H1 (cell line): ENCODE measurements around the gene WNK2. TPM values are rescaled to one million over a fixed set of nuclear protein-coding genes. Genes with fewer than 3 reads are reported as not detected.

ENCODE experiments used
- CTCF ChIA-PET: fragments of 300-600 bp; sonication (Branson Sonifier 250); formaldehyde crosslinking; loops from one replicate; lab custom pipeline; 2021; ENCODE audit not compliant: partially characterized antibody; lab: Charles Lee
- POLR2A ChIA-PET: fragments of 300-600 bp; sonication (Branson Sonifier 250); formaldehyde crosslinking; loops from one replicate; lab custom pipeline; 2021; ENCODE audit warnings: inconsistent platforms; ENCODE audit not compliant: partially characterized antibody; lab: Charles Lee
- DNase-seq, 2 experiments: peaks; one replicate each; pipeline versions ENCODE4 v3.0.0 to v3.0.0-alpha.2; 2010 to 2022; ENCODE audit warnings: low spot score in 2 of 2, low read depth in 1 of 2, mixed read lengths in 1 of 2
- FAIRE-seq: peaks from 2 replicates; lab custom pipeline; 2011; peaks lifted over from hg19 to GRCh38; lab: Jason Lieb, UNC
- H2AFZ ChIP-seq: 2 replicates; pipeline ENCODE4 v1.8.1; 2012; ENCODE audit warnings: low read length, inconsistent platforms
- H2AK5ac ChIP-seq: 2 replicates; pipeline ENCODE4 v1.6.1; 2013; ENCODE audit warnings: low read depth, low read length
- H2BK120ac ChIP-seq: replicated peaks from 2 replicates; pipeline ENCODE3; 2013; ENCODE audit warnings: low read depth, low read length, inconsistent platforms
- H2BK12ac ChIP-seq: 2 replicates; pipeline ENCODE4 v1.6.1; 2013; ENCODE audit warnings: low read depth, low read length
- H2BK15ac ChIP-seq: 2 replicates; pipeline ENCODE4 v1.6.1; 2013; ENCODE audit warnings: low read length
- H2BK20ac ChIP-seq: 2 replicates; pipeline ENCODE4 v1.6.1; 2013; ENCODE audit warnings: low read length
- H2BK5ac ChIP-seq: 2 replicates; pipeline ENCODE4 v1.6.1; 2013; ENCODE audit warnings: low read depth, low read length
- H3K14ac ChIP-seq: 2 replicates; pipeline ENCODE4 v1.6.1; 2013; ENCODE audit warnings: inconsistent platforms; ENCODE audit not compliant: insufficient read length
- H3K18ac ChIP-seq: 2 replicates; pipeline ENCODE4 v1.6.1; 2013; ENCODE audit warnings: low read length; ENCODE audit errors: extremely low read depth
- H3K23ac ChIP-seq: 2 replicates; pipeline ENCODE4 v1.6.1; 2013; ENCODE audit warnings: inconsistent platforms; ENCODE audit not compliant: insufficient read length
- H3K23me2 ChIP-seq: 2 replicates; pipeline ENCODE4 v1.6.1; 2013; ENCODE audit warnings: low read depth, low read length
- H3K27ac ChIP-seq: 2 replicates; pipeline ENCODE4 v1.6.1; 2011; ENCODE audit warnings: low read depth, low read length, inconsistent platforms
- H3K27me3 ChIP-seq, 4 experiments: replicated peaks in 1 of 4; 1 replicate in 1 of 4; 2 replicates in 3 of 4; pipeline versions ENCODE4 v1.6.1 to v1.8.1; 2011 to 2013; ENCODE audit warnings: low read length in 3 of 4, mild to moderate bottlenecking in 3 of 4, inconsistent platforms in 2 of 4, mixed read lengths in 2 of 4, moderate library complexity in 1 of 4; ENCODE audit not compliant: control insufficient read depth in 3 of 4, insufficient read depth in 3 of 4; ENCODE audit errors: extremely low read depth in 1 of 4
- H3K36me3 ChIP-seq, 4 experiments: 2 replicates each; pipeline versions ENCODE4 v1.6.1 to v1.8.1; 2011 to 2013; ENCODE audit warnings: mild to moderate bottlenecking in 4 of 4, low read length in 3 of 4, moderate library complexity in 2 of 4, control low read depth in 1 of 4, inconsistent platforms in 1 of 4; ENCODE audit not compliant: insufficient read depth in 4 of 4, control insufficient read depth in 2 of 4
- H3K4ac ChIP-seq: replicated peaks from 2 replicates; pipeline ENCODE3; 2013; ENCODE audit warnings: low read length, low read depth, mixed read lengths, inconsistent platforms; ENCODE audit not compliant: insufficient read length
- H3K4me1 ChIP-seq, 4 experiments: replicated peaks in 1 of 4; 1 replicate in 1 of 4; 2 replicates in 3 of 4; pipeline versions ENCODE4 v1.6.1 to v1.8.1; 2011 to 2013; ENCODE audit warnings: low read length in 3 of 4, inconsistent platforms in 2 of 4, mixed read lengths in 1 of 4; ENCODE audit not compliant: insufficient read depth in 4 of 4, control insufficient read depth in 3 of 4
- H3K4me2 ChIP-seq, 2 experiments: 2 replicates each; pipeline versions ENCODE4 v1.6.1 to v1.8.1; 2011 to 2013; ENCODE audit warnings: low read depth in 2 of 2, low read length in 2 of 2, control low read depth in 1 of 2, inconsistent platforms in 1 of 2, mild to moderate bottlenecking in 1 of 2; ENCODE audit not compliant: insufficient read depth in 1 of 2
- H3K4me3 ChIP-seq, 4 experiments: fragments of 200-600, 300-600 bp in 1 of 4; sonication (generic), shearing (Covaris generic), sonication (Bioruptor Twin) in 1 of 4; 2 replicates each; pipeline versions ENCODE4 v1.5.1 to v1.8.1; 2011 to 2016; ENCODE audit warnings: low read length in 4 of 4, low read depth in 3 of 4, control low read depth in 2 of 4, inconsistent platforms in 2 of 4, mild to moderate bottlenecking in 2 of 4, mixed read lengths in 1 of 4, moderate library complexity in 1 of 4; ENCODE audit not compliant: insufficient read depth in 2 of 4; ENCODE audit errors: extremely low read depth in 1 of 4
- H3K56ac ChIP-seq: replicated peaks from 2 replicates; pipeline ENCODE3; 2013; ENCODE audit warnings: low read depth, mild to moderate bottlenecking, mixed read lengths, low read length, inconsistent platforms; ENCODE audit not compliant: insufficient read length
- H3K79me1 ChIP-seq: 2 replicates; pipeline ENCODE4 v1.6.1; 2013; ENCODE audit warnings: low read depth, low read length, control low read depth
- H3K79me2 ChIP-seq, 2 experiments: 2 replicates each; pipeline versions ENCODE4 v1.6.1 to v1.8.1; 2012 to 2013; ENCODE audit warnings: low read length in 2 of 2, mild to moderate bottlenecking in 2 of 2, inconsistent platforms in 1 of 2; ENCODE audit not compliant: insufficient read depth in 2 of 2, control insufficient read depth in 1 of 2
- H3K9ac ChIP-seq, 4 experiments: replicated peaks in 1 of 4; 1 replicate in 1 of 4; 2 replicates in 3 of 4; pipeline versions ENCODE4 v1.6.1 to v1.8.1; 2011 to 2013; ENCODE audit warnings: low read depth in 3 of 4, low read length in 3 of 4, control low read depth in 2 of 4, mild to moderate bottlenecking in 2 of 4, moderate library complexity in 2 of 4, inconsistent platforms in 1 of 4; ENCODE audit errors: extremely low read depth in 1 of 4
- H3K9me3 ChIP-seq, 2 experiments: 2 replicates each; pipeline versions ENCODE4 v1.6.1 to v1.8.1; 2012 to 2013; ENCODE audit warnings: mild to moderate bottlenecking in 2 of 2, moderate library complexity in 2 of 2, control low read depth in 1 of 2, inconsistent platforms in 1 of 2, low read depth in 1 of 2, low read length in 1 of 2, mixed read lengths in 1 of 2; ENCODE audit not compliant: insufficient read depth in 2 of 2
- H4K20me1 ChIP-seq, 2 experiments: replicated peaks in 1 of 2; 2 replicates each; pipeline versions ENCODE3 to v1.8.1; 2011 to 2013; ENCODE audit warnings: inconsistent platforms in 2 of 2, low read length in 2 of 2, mild to moderate bottlenecking in 1 of 2; ENCODE audit not compliant: insufficient read depth in 2 of 2, control insufficient read depth in 1 of 2
- H4K5ac ChIP-seq: 2 replicates; pipeline ENCODE4 v1.6.1; 2013; ENCODE audit warnings: low read length, low read depth, mixed read lengths, inconsistent platforms; ENCODE audit not compliant: insufficient read length
- H4K8ac ChIP-seq: 2 replicates; pipeline ENCODE4 v1.8.0; 2013; ENCODE audit warnings: mild to moderate bottlenecking, moderate library complexity, low read length, inconsistent platforms; ENCODE audit not compliant: insufficient read depth; ENCODE audit errors: extremely low read depth
- H4K91ac ChIP-seq: replicated peaks from 2 replicates; pipeline ENCODE3; 2013; ENCODE audit warnings: low read length, mixed read lengths, inconsistent platforms; ENCODE audit not compliant: insufficient read length
- BACH1 ChIP-seq: IDR thresholded peaks from 2 replicates; pipeline ENCODE4 v1.6.1; 2012; ENCODE audit warnings: low read length, improper control_type of control experiment
- BRCA1 ChIP-seq: IDR thresholded peaks from 2 replicates; pipeline ENCODE4 v1.6.1; 2012; ENCODE audit warnings: low read depth, low read length, improper control_type of control experiment
- CEBPB ChIP-seq: IDR thresholded peaks from 2 replicates; pipeline ENCODE4 v1.6.1; 2012; ENCODE audit warnings: low read depth, low read length
- CHD2 ChIP-seq: IDR thresholded peaks from 2 replicates; pipeline ENCODE4 v1.6.1; 2012; ENCODE audit warnings: low read length, improper control_type of control experiment
- EP300 ChIP-seq, 2 experiments: IDR thresholded peaks; 1 replicate in 1 of 2; 2 replicates in 1 of 2; pipeline ENCODE4 v1.6.1; 2011 to 2012; ENCODE audit warnings: low read depth in 2 of 2, low read length in 2 of 2, mild to moderate bottlenecking in 2 of 2, borderline replicate concordance in 1 of 2, inconsistent platforms in 1 of 2, moderate library complexity in 1 of 2
- HDAC6 ChIP-seq: IDR thresholded peaks from one replicate; pipeline ENCODE4 v1.7.1; 2012; ENCODE audit warnings: low read depth, mild to moderate bottlenecking, inconsistent platforms, low read length, moderate library complexity
- JUND ChIP-seq: IDR thresholded peaks from 2 replicates; pipeline ENCODE4 v1.6.1; 2011; ENCODE audit warnings: mild to moderate bottlenecking, improper control_type of control experiment, low read length
- NRF1 ChIP-seq: IDR thresholded peaks from 2 replicates; pipeline ENCODE4 v1.6.1; 2011; ENCODE audit warnings: mild to moderate bottlenecking, low read depth, low read length, improper control_type of control experiment
- POU5F1 ChIP-seq: IDR thresholded peaks from 2 replicates; pipeline ENCODE4 v1.6.1; 2011; ENCODE audit warnings: low read depth, mild to moderate bottlenecking, low read length, moderate library complexity
- SIN3A ChIP-seq, 2 experiments: IDR thresholded peaks in 1 of 2; conservative IDR thresholded peaks in 1 of 2; 2 replicates each; pipeline ENCODE4 v1.6.1; 2011 to 2012; ENCODE audit warnings: low read length in 2 of 2, improper control_type of control experiment in 1 of 2, low read depth in 1 of 2, mild to moderate bottlenecking in 1 of 2
- SP1 ChIP-seq: IDR thresholded peaks from 2 replicates; pipeline ENCODE4 v1.6.1; 2011; ENCODE audit warnings: low read depth, low read length
- SP2 ChIP-seq: IDR thresholded peaks from 2 replicates; pipeline ENCODE4 v1.6.1; 2012; ENCODE audit warnings: mild to moderate bottlenecking, low read length, inconsistent platforms
- SRF ChIP-seq: IDR thresholded peaks from 2 replicates; pipeline ENCODE4 v1.6.1; 2011; ENCODE audit warnings: mild to moderate bottlenecking, low read depth, low read length, moderate library complexity
- TBP ChIP-seq: IDR thresholded peaks from 2 replicates; pipeline ENCODE4 v1.6.1; 2011; ENCODE audit warnings: low read depth, low read length, improper control_type of control experiment
- YY1 ChIP-seq: IDR thresholded peaks from 2 replicates; pipeline ENCODE4 v1.6.1; 2011; ENCODE audit warnings: low read depth, mild to moderate bottlenecking, low read length
- WGBS, 2 experiments: shearing (Covaris generic) in 1 of 2; methylation state at CpG; one replicate each; pipeline versions ENCODE4 v1.1.6 to v1.1.7; 2013 to 2015; ENCODE audit warnings: low lambda C conversion rate in 2 of 2, mixed read lengths in 2 of 2, inconsistent platforms in 1 of 2, low coverage in 1 of 2, missing lambda C conversion rate in 1 of 2; ENCODE audit not compliant: insufficient replicate concordance in 2 of 2, insufficient coverage in 1 of 2, insufficient read length in 1 of 2; ENCODE audit errors: extremely low coverage in 1 of 2, missing lambda C conversion rate in 1 of 2; 5-methylcytosine and 5-hydroxymethylcytosine counted together
- polyA plus RNA-seq, 7 experiments: library from polyadenylated mRNA; depleted of rRNA in 3 of 7; stranded (reverse) in 5 of 7; unstranded in 2 of 7; fragments of >200 nt in 5 of 7; fragments of 200-250 nt in 2 of 7; gene quantifications; 1 replicate in 5 of 7; 2 replicates in 1 of 7; 4 replicates in 1 of 7; pipeline versions ENCODE4 v1.2.1 to v1.2.3, GENCODE V29; 2011 to 2013; ENCODE audit warnings: missing spikeins in 2 of 7, mixed read lengths in 2 of 7
- total RNA-seq: library from RNA; stranded (reverse); fragmentation: NEBNext Ultra II Directional; extraction: Animal tissue kit (Norgen Biotek cat#: 25700); gene quantifications from 2 replicates; pipeline ENCODE4 v1.2.1, GENCODE V29; 2021

WNK2 gene
- total and polyA plus RNA-seq, 2 of the 8 experiments (the other 6 are each of a cell fraction or from before 2014, with no cell fraction given), result 12.0 to 87.2 TPM

- no peaks in the 10 kb centered on the region; a peak in 1 of 7 replicates for H3K4me1 ChIP-seq
- H2BK120ac ChIP-seq, result no peak overlapping the region
- no peaks in the 10 kb centered on the region for H3K27me3 ChIP-seq
- no peak overlapping the region for H3K4me2 ChIP-seq
- no peak overlapping the region for H2AFZ ChIP-seq
- ChIA-PET CTCF (interaction anchor here (0.9 to 5.3 kb wide), 31 partner anchors 9 to 199 kb away, joined by 3 to 35 read pairs (median 4); no protein-coding TSS in a partner anchor), POLR2A (interaction anchor here (0.6 to 0.7 kb wide), 2 partner anchors 11 to 142 kb away, joined by 3 to 4 read pairs; no protein-coding TSS in a partner anchor)
- no peak overlapping the region for H3K4ac ChIP-seq
- WGBS, 2 experiments, result 93% methylated on average over 15 of the region's 15 CpGs; no CpG with 5 or more reads in 1 of the 2 experiments
- DNase-seq (no peak), FAIRE-seq (no peak)
- H3K79me1 ChIP-seq, result no peaks in the 10 kb centered on the region
- no peak overlapping the region for H4K5ac ChIP-seq
- peak overlapping the region; percentile 75; the same call in 1 of the 2 replicates for H2BK12ac ChIP-seq
- H3K23ac ChIP-seq, result no peak overlapping the region
- no peak overlapping the region for H3K9ac ChIP-seq
- H3K27ac ChIP-seq, result no peak overlapping the region
- no peaks in the 10 kb centered on the region for H3K23me2 ChIP-seq
- no peak overlapping the region for H3K56ac ChIP-seq
- no peak overlapping the region for H3K4me3 ChIP-seq
- H2BK15ac ChIP-seq, result 0 out of 2 replicates have a peak overlapping the region, but pooled peaks have one; percentile 23
- no peaks in the 10 kb centered on the region for H3K9me3 ChIP-seq
- no peak overlapping the region for H2AK5ac ChIP-seq
- no peak overlapping the region for H4K91ac ChIP-seq
- H3K79me2 ChIP-seq, result no peaks in the 10 kb centered on the region
- H2BK20ac ChIP-seq, result no peak overlapping the region
- no peak overlapping the region for H3K18ac ChIP-seq
- H3K14ac ChIP-seq, result no peak overlapping the region
- H2BK5ac ChIP-seq, result no peak overlapping the region
- no peak overlapping the region for H4K8ac ChIP-seq
- peaks cover 0 to 5% (median 0%) of the 10 kb centered on the region in 4 experiments; a peak in 1 of 8 replicates for H3K36me3 ChIP-seq
- H4K20me1 ChIP-seq, result peaks cover 0 to 2% of the 10 kb centered on the region in 2 experiments
- no peak for TF ChIP-seq CEBPB
- no peak for TF ChIP-seq SP2
- TF ChIP-seq SIN3A (conservative IDR thresholded peaks at IDR 0.05 in 1 of 2, IDR thresholded peaks at IDR 0.05 in 1 of 2; ENCODE audit: low read depth in 1 of 2, low read length in 2 of 2), result no peak
- TF ChIP-seq SRF, result no peak
- TF ChIP-seq NRF1, result no peak
- no peak for TF ChIP-seq BACH1
- no peak for TF ChIP-seq TBP
- no peak for TF ChIP-seq HDAC6
- no peak for TF ChIP-seq EP300 (IDR thresholded peaks at IDR 0.05; ENCODE audit: borderline replicate concordance in 1 of 2, low read depth in 2 of 2, low read length in 2 of 2)
- no peak for TF ChIP-seq POU5F1
- TF ChIP-seq JUND, result no peak
- TF ChIP-seq SP1, result no peak
- no peak for TF ChIP-seq BRCA1
- no peak for TF ChIP-seq CHD2
- no peak for TF ChIP-seq YY1
Observed at GRCh38 chr9:93305497-93306020, 121.6 kb downstream of the WNK2 start.
